Transverse colon (tissue), 4 donors: ENCODE data around the gene LCP2. TPM values are rescaled to one million over a fixed set of nuclear protein-coding genes. Genes with fewer than 3 reads are reported as not detected.
A peak's percentile ranks its signal among the peaks of the same experiment; 100 is the strongest.

Source experiments
- DNase-seq: peaks from one replicate; pipeline ENCODE4 v3.0.0-alpha.2; 2019
- H3K27ac ChIP-seq, 4 donors: fragments of 200-600 bp; sonication (generic); 2 replicates each; pipeline ENCODE4 v1.5.1; 2016 to 2018; ENCODE audit warnings: inconsistent platforms in 4 of 4
- H3K27me3 ChIP-seq: fragments of 200-600 bp; sonication (generic); 2 replicates; pipeline ENCODE4 v1.5.1; 2017; ENCODE audit warnings: inconsistent platforms
- H3K36me3 ChIP-seq, 4 donors: fragments of 200-600 bp; sonication (generic); 2 replicates each; pipeline ENCODE4 v1.5.1; 2017 to 2019; ENCODE audit warnings: inconsistent platforms in 4 of 4
- H3K4me1 ChIP-seq, 4 donors: fragments of 200-600 bp; sonication (generic); 2 replicates each; pipeline ENCODE4 v1.5.1; 2017 to 2020; ENCODE audit warnings: inconsistent platforms in 4 of 4
- H3K4me3 ChIP-seq, 4 donors: fragments of 200-600 bp; sonication (generic); 1 replicate in 1 of 4; 2 replicates in 3 of 4; pipeline versions ENCODE4 v1.5.1 to v1.6.1; 2017 to 2019; ENCODE audit warnings: inconsistent platforms in 4 of 4
- H3K9me3 ChIP-seq, 2 donors: fragments of 200-600 bp; sonication (generic); 2 replicates each; pipeline ENCODE4 v1.5.1; 2017 to 2019; ENCODE audit warnings: inconsistent platforms in 2 of 2
- CTCF ChIP-seq, 5 experiments: fragments of 200-600 bp in 3 of 5; fragments of 450-650 bp in 2 of 5; sonication (generic) in 3 of 5; IDR thresholded peaks; 1 replicate in 2 of 5; 2 replicates in 3 of 5; pipeline ENCODE4 v1.5.1; 2016 to 2017; ENCODE audit warnings: antibody characterized with exemption in 5 of 5, inconsistent platforms in 3 of 5, mild to moderate bottlenecking in 2 of 5, moderate library complexity in 1 of 5
- EP300 ChIP-seq: sonication (generic); formaldehyde crosslinking; IDR thresholded peaks from one replicate; pipeline ENCODE4 v1.6.1; 2017; ENCODE audit warnings: antibody characterized with exemption, low read depth
- POLR2A ChIP-seq: fragments of 450-650 bp; IDR thresholded peaks from one replicate; pipeline ENCODE4 v1.6.1; 2016; ENCODE audit warnings: antibody characterized with exemption, mild to moderate bottlenecking, moderate library complexity
- POLR2AphosphoS5 ChIP-seq, 3 donors: sonication (generic); formaldehyde crosslinking; IDR thresholded peaks; one replicate each; pipeline ENCODE4 v1.6.1; 2016; ENCODE audit warnings: antibody characterized with exemption in 3 of 3
- WGBS, 2 donors: methylation state at CpG; one replicate each; pipeline ENCODE4 v1.1.5; 2018; ENCODE audit warnings: low coverage in 1 of 2; 5-methylcytosine and 5-hydroxymethylcytosine counted together
- in situ Hi-C, 4 donors: fragments of 200-750 bp; cut with MboI; loops; one replicate each; pipeline versions ENCODE4 v1.15.0 to v1.15.1; 2017; ENCODE audit warnings: low sequenced_read_pairs in 3 of 4, low pct_ligation_motif_present in 1 of 4, low pct_unique_long_range_greater_than_20kb in 1 of 4
- intact Hi-C: fragments of 100-400 bp; cut with DNase I; formaldehyde crosslinking; loops from one replicate; pipeline ENCODE4 v1.15.1; 2023; ENCODE audit warnings: low total_unique reads
- total RNA-seq, 4 donors: library from RNA; depleted of rRNA; stranded (reverse); fragments of >200 nt; gene quantifications; one replicate each; pipeline ENCODE4 v1.1.0, GENCODE V29; 2016

LCP2 gene
- total RNA-seq, 4 donors from 2014 or later: 2.6 to 33.0 (median 23.3) TPM

- no peak for DNase-seq
- H3K36me3 ChIP-seq: no peaks in the 10 kb centered on the region
Measured at GRCh38 chr5:170338291-170338690, 40.7 kb upstream of the LCP2 start.

GRCh38 chr5:170337045-170337733, 39.6 kb upstream of the LCP2 start:
- no peak overlapping the region for H3K4me3 ChIP-seq
- peaks cover 0 to 11% (median 0%) of the 10 kb centered on the region in 4 donors for H3K4me1 ChIP-seq
- intact Hi-C loops: no loop called here
- H3K27ac ChIP-seq: no peak overlapping the region
- DNase-seq: no peak
- H3K27me3 ChIP-seq: no peaks in the 10 kb centered on the region
- TF ChIP-seq POLR2AphosphoS5 (IDR thresholded peaks at IDR 0.05): no peak
- no peak for TF ChIP-seq POLR2A
- no peak for TF ChIP-seq CTCF (IDR thresholded peaks at IDR 0.05)
- no peak for TF ChIP-seq EP300
- H3K9me3 ChIP-seq: no peaks in the 10 kb centered on the region
- 64 to 83% methylated on average over 3 to 9 of the region's 9 CpGs for WGBS, 2 donors
- in situ Hi-C loops: no loop called here
- no peaks in the 10 kb centered on the region for H3K36me3 ChIP-seq

More at GRCh38 chr5:170338291-170338690, 40.7 kb upstream of the LCP2 start:
- Histone ChIP-seq H3K27ac (no peak overlapping the region), H3K4me1 (peaks cover 0 to 11% (median 0%) of the 10 kb centered on the region in 4 donors), H3K9me3 (no peaks in the 10 kb centered on the region), H3K27me3 (no peaks in the 10 kb centered on the region), H3K4me3 (no peak overlapping the region)
- 72 to 73% methylated on average over 3 to 4 of the region's 4 CpGs for WGBS, 2 donors
- intact Hi-C loops: no loop called here
- TF ChIP-seq CTCF (IDR thresholded peaks at IDR 0.05): no peak
- TF ChIP-seq EP300: no peak
- no peak for TF ChIP-seq POLR2AphosphoS5 (IDR thresholded peaks at IDR 0.05)
- no peak for TF ChIP-seq POLR2A
- in situ Hi-C loops: no loop called here

- Histone ChIP-seq H3K27me3 (no peaks in the 10 kb centered on the region), H3K4me1 (peaks cover 0 to 20% (median 5%) of the 10 kb centered on the region in 4 donors), H3K9me3 (no peaks in the 10 kb centered on the region), H3K36me3 (no peaks in the 10 kb centered on the region), H3K27ac (no peak overlapping the region), H3K4me3 (no peak overlapping the region)
- TF ChIP-seq EP300 (no peak), POLR2AphosphoS5 (IDR thresholded peaks at IDR 0.05) (no peak), POLR2A (no peak), CTCF (IDR thresholded peaks at IDR 0.05) (no peak)
- 80 to 100% methylated on average over 1 to 6 of the region's 6 CpGs for WGBS, 2 donors
- intact Hi-C loops (no loop called here), in situ Hi-C loops (no loop called here)
- no peak for DNase-seq
Measured at GRCh38 chr5:170336065-170336464, 38.5 kb upstream of the LCP2 start.

GRCh38 chr5:170334626-170335025, 37.0 kb upstream of the LCP2 start:
- Histone ChIP-seq H3K4me1 (peaks cover 0 to 24% (median 8%) of the 10 kb centered on the region in 4 donors), H3K9me3 (no peaks in the 10 kb centered on the region), H3K27ac (peak overlapping the region in 2 of 4 donors; percentile 23 to 60), H3K36me3 (no peaks in the 10 kb centered on the region), H3K27me3 (no peaks in the 10 kb centered on the region), H3K4me3 (no peak overlapping the region)
- no peak for DNase-seq
- intact Hi-C loops (no loop called here), in situ Hi-C loops (no loop called here)
- TF ChIP-seq EP300 (no peak), CTCF (IDR thresholded peaks at IDR 0.05) (no peak), POLR2A (no peak), POLR2AphosphoS5 (IDR thresholded peaks at IDR 0.05) (no peak)
- WGBS, 2 donors: 70 to 74% methylated on average over 5 of the region's 5 CpGs
